ENCODE measurements around the gene ZBTB2.

DNA sequence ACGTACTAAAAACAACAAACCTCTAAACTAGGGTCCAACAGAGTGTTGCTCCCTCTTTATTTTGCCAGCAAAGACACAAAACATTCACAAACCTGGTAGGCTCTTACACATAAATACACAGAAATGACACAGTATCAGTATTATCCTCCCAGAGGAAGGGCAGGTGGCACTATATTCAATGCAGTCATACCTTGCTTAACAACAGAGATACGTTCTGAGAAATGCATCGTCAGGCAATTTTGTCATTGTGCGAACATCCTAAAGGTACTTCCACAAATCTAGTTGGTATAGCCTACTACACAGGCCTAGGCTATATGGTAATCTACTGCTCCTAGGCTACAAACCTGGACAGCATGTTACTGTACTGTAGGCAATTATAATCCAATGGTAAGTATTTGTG lies 9.6 kb downstream of the ZBTB2 start:
- TF ChIP-seq EZH2 (IDR thresholded peaks at IDR 0.05; ENCODE audit: borderline replicate concordance, low read length) = no peak
- TF ChIP-seq, protein P1, sequence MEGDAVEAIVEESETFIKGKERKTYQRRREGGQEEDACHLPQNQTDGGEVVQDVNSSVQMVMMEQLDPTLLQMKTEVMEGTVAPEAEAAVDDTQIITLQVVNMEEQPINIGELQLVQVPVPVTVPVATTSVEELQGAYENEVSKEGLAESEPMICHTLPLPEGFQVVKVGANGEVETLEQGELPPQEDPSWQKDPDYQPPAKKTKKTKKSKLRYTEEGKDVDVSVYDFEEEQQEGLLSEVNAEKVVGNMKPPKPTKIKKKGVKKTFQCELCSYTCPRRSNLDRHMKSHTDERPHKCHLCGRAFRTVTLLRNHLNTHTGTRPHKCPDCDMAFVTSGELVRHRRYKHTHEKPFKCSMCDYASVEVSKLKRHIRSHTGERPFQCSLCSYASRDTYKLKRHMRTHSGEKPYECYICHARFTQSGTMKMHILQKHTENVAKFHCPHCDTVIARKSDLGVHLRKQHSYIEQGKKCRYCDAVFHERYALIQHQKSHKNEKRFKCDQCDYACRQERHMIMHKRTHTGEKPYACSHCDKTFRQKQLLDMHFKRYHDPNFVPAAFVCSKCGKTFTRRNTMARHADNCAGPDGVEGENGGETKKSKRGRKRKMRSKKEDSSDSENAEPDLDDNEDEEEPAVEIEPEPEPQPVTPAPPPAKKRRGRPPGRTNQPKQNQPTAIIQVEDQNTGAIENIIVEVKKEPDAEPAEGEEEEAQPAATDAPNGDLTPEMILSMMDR (IDR thresholded peaks at IDR 0.05; ENCODE audit: low read length) = no peak

All from OCI-LY1 (cell line).